Measurements from ENCODE around the gene COL9A3.

COL9A3 gene

GRCh38 chr20:62859721-62860120 lies 42.9 kb downstream of the COL9A3 start:
- H3K27ac ChIP-seq (ENCODE audit: low read length, poor library complexity, severe bottlenecking), result no peak overlapping the region
- 96% methylated on average over 9 of the region's 12 CpGs for WGBS

GRCh38 chr20:62860391-62860923 lies 43.6 kb downstream of the COL9A3 start:
- H3K14ac ChIP-seq (ENCODE audit: low read length in 2 of 2), result peak overlapping the region in 1 of 2 experiments; percentile 64
- peak overlapping the region in 1 of 2 experiments; percentile 83 for H3K23ac ChIP-seq (ENCODE audit: low read length in 2 of 2)
- no peak overlapping the region for H2BK5ac ChIP-seq (ENCODE audit: low read depth, low read length, poor library complexity, severe bottlenecking)
- H3K4me2 ChIP-seq (ENCODE audit: low read length, poor library complexity, severe bottlenecking), result peak overlapping the region; percentile 95
- peak overlapping the region; percentile 72 to 85 for H3K4me3 ChIP-seq (ENCODE audit: insufficient read depth in 1 of 2, low read depth in 1 of 2, low read length in 2 of 2)
- H3K27me3 ChIP-seq (ENCODE audit: control insufficient read depth in 1 of 2, insufficient read depth in 1 of 2, low read length in 2 of 2), result no peaks in the 10 kb centered on the region
- peaks cover 12 to 21% of the 10 kb centered on the region in 2 experiments for H3K36me3 ChIP-seq (ENCODE audit: control insufficient read depth in 1 of 2, insufficient read depth in 2 of 2, low read depth in 1 of 2, low read length in 2 of 2)
- peak overlapping the region; percentile 61 for H2BK120ac ChIP-seq (ENCODE audit: low read depth, low read length)
- H3K4me1 ChIP-seq (ENCODE audit: control insufficient read depth, insufficient read depth, low read depth, low read length), result peaks cover 27% of the 10 kb centered on the region
- H2BK15ac ChIP-seq (ENCODE audit: low read depth, poor library complexity, severe bottlenecking), result no peak overlapping the region
- no peak overlapping the region for H2AK5ac ChIP-seq (ENCODE audit: low read length, severe bottlenecking)
- no peak overlapping the region for H4K91ac ChIP-seq (ENCODE audit: low read length)
- H3K4ac ChIP-seq (ENCODE audit: low read depth in 1 of 2, low read length in 2 of 2), result peak overlapping the region in 1 of 2 experiments; percentile 44
- peak; percentile 52 for DNase-seq
- H3K18ac ChIP-seq (ENCODE audit: low read depth in 1 of 2, low read length in 2 of 2), result peak overlapping the region; percentile 21 to 73
- peak overlapping the region; percentile 70 for H3K9ac ChIP-seq (ENCODE audit: low read length)
- H4K8ac ChIP-seq (ENCODE audit: low read length), result peak overlapping the region; percentile 28
- H3K9me3 ChIP-seq (ENCODE audit: control insufficient read depth, low read length), result no peaks in the 10 kb centered on the region
- no peak overlapping the region for H3K27ac ChIP-seq (ENCODE audit: low read length, poor library complexity, severe bottlenecking)
- no peak overlapping the region for H2AFZ ChIP-seq (ENCODE audit: low read depth, low read length)
- H2BK12ac ChIP-seq (ENCODE audit: low read length in 2 of 2), result no peak overlapping the region
- H3K79me1 ChIP-seq (replicated peaks; ENCODE audit: low read length, poor library complexity, severe bottlenecking), result peaks cover 23% of the 10 kb centered on the region
- WGBS, result 11% methylated on average over 24 of the region's 24 CpGs

More at GRCh38 chr20:62859721-62860120, 42.9 kb downstream of the COL9A3 start:
- Histone ChIP-seq H3K9me3 (ENCODE audit: control insufficient read depth, low read length) (no peaks in the 10 kb centered on the region), H4K8ac (ENCODE audit: low read length) (no peak overlapping the region), H3K14ac (ENCODE audit: low read length in 2 of 2) (no peak overlapping the region), H3K4me3 (ENCODE audit: insufficient read depth in 1 of 2, low read depth in 1 of 2, low read length in 2 of 2) (peak overlapping the region in 1 of 2 experiments; percentile 72), H2AK5ac (ENCODE audit: low read length, severe bottlenecking) (no peak overlapping the region), H3K18ac (ENCODE audit: low read depth in 1 of 2, low read length in 2 of 2) (no peak overlapping the region), H3K27me3 (ENCODE audit: control insufficient read depth in 1 of 2, insufficient read depth in 1 of 2, low read length in 2 of 2) (no peaks in the 10 kb centered on the region), H3K79me1 (replicated peaks; ENCODE audit: low read length, poor library complexity, severe bottlenecking) (peaks cover 23% of the 10 kb centered on the region), H3K23ac (ENCODE audit: low read length in 2 of 2) (no peak overlapping the region), H2AFZ (ENCODE audit: low read depth, low read length) (no peak overlapping the region), H3K4me1 (ENCODE audit: control insufficient read depth, insufficient read depth, low read depth, low read length) (peaks cover 27% of the 10 kb centered on the region), H2BK15ac (ENCODE audit: low read depth, poor library complexity, severe bottlenecking) (no peak overlapping the region), H2BK5ac (ENCODE audit: low read depth, low read length, poor library complexity, severe bottlenecking) (no peak overlapping the region), H2BK12ac (ENCODE audit: low read length in 2 of 2) (no peak overlapping the region), H3K36me3 (ENCODE audit: control insufficient read depth in 1 of 2, insufficient read depth in 2 of 2, low read depth in 1 of 2, low read length in 2 of 2) (peaks cover 17 to 26% of the 10 kb centered on the region in 2 experiments), H3K9ac (ENCODE audit: low read length) (peak overlapping the region; percentile 70), H2BK120ac (ENCODE audit: low read depth, low read length) (no peak overlapping the region), H3K4me2 (ENCODE audit: low read length, poor library complexity, severe bottlenecking) (no peak overlapping the region), H4K91ac (ENCODE audit: low read length) (no peak overlapping the region), H3K4ac (ENCODE audit: low read depth in 1 of 2, low read length in 2 of 2) (no peak overlapping the region)
- no peak for DNase-seq

GRCh38 chr20:62860924-62861691 lies 44.3 kb downstream of the COL9A3 start:
- Histone ChIP-seq H3K4me3 (ENCODE audit: insufficient read depth in 1 of 2, low read depth in 1 of 2, low read length in 2 of 2) (peak overlapping the region; percentile 72 to 85), H2AK5ac (ENCODE audit: low read length, severe bottlenecking) (no peak overlapping the region), H3K9me3 (ENCODE audit: control insufficient read depth, low read length) (no peaks in the 10 kb centered on the region), H3K4me2 (ENCODE audit: low read length, poor library complexity, severe bottlenecking) (peak overlapping the region; percentile 95), H3K79me1 (replicated peaks; ENCODE audit: low read length, poor library complexity, severe bottlenecking) (peaks cover 21% of the 10 kb centered on the region), H3K14ac (ENCODE audit: low read length in 2 of 2) (peak overlapping the region in 1 of 2 experiments; percentile 68), H2BK5ac (ENCODE audit: low read depth, low read length, poor library complexity, severe bottlenecking) (no peak overlapping the region), H2AFZ (ENCODE audit: low read depth, low read length) (peak overlapping the region; percentile 30), H3K18ac (ENCODE audit: low read depth in 1 of 2, low read length in 2 of 2) (peak overlapping the region; percentile 94 to 98), H4K8ac (ENCODE audit: low read length) (peak overlapping the region; percentile 96), H4K91ac (ENCODE audit: low read length) (peak overlapping the region; percentile 92), H2BK15ac (ENCODE audit: low read depth, poor library complexity, severe bottlenecking) (peak overlapping the region; percentile 80), H2BK12ac (ENCODE audit: low read length in 2 of 2) (peak overlapping the region in 1 of 2 experiments; percentile 57), H3K36me3 (ENCODE audit: control insufficient read depth in 1 of 2, insufficient read depth in 2 of 2, low read depth in 1 of 2, low read length in 2 of 2) (peaks cover 11 to 16% of the 10 kb centered on the region in 2 experiments), H3K23ac (ENCODE audit: low read length in 2 of 2) (peak overlapping the region in 1 of 2 experiments; percentile 100), H2BK120ac (ENCODE audit: low read depth, low read length) (peak overlapping the region; percentile 61), H3K9ac (ENCODE audit: low read length) (peak overlapping the region; percentile 70), H3K27ac (ENCODE audit: low read length, poor library complexity, severe bottlenecking) (no peak overlapping the region), H3K4me1 (ENCODE audit: control insufficient read depth, insufficient read depth, low read depth, low read length) (peaks cover 27% of the 10 kb centered on the region), H3K27me3 (ENCODE audit: control insufficient read depth in 1 of 2, insufficient read depth in 1 of 2, low read length in 2 of 2) (no peaks in the 10 kb centered on the region), H3K4ac (ENCODE audit: low read depth in 1 of 2, low read length in 2 of 2) (peak overlapping the region in 1 of 2 experiments; percentile 89)
- WGBS, result under 1% methylated on average over 36 of the region's 129 CpGs
- peak; percentile 40 for DNase-seq

- Histone ChIP-seq H3K4me3 (ENCODE audit: insufficient read depth in 1 of 2, low read depth in 1 of 2, low read length in 2 of 2) (peak within 1 kb of the TSS; percentile 72 to 85), H3K14ac (ENCODE audit: low read length in 2 of 2) (peak within 1 kb of the TSS in 1 of 2 experiments; percentile 68), H2AK5ac (ENCODE audit: low read length, severe bottlenecking) (no peak within 1 kb of the TSS), H3K9ac (ENCODE audit: low read length) (peak within 1 kb of the TSS; percentile 70), H2BK5ac (ENCODE audit: low read depth, low read length, poor library complexity, severe bottlenecking) (peak within 1 kb of the TSS; percentile 31), H2BK15ac (ENCODE audit: low read depth, poor library complexity, severe bottlenecking) (peak within 1 kb of the TSS; percentile 80), H3K23ac (ENCODE audit: low read length in 2 of 2) (peak within 1 kb of the TSS in 1 of 2 experiments; percentile 100), H3K9me3 (ENCODE audit: control insufficient read depth, low read length) (no peaks in the 10 kb centered on the region), H2BK12ac (ENCODE audit: low read length in 2 of 2) (peak within 1 kb of the TSS; percentile 29 to 75), H3K4me2 (ENCODE audit: low read length, poor library complexity, severe bottlenecking) (peak within 1 kb of the TSS; percentile 95), H2AFZ (ENCODE audit: low read depth, low read length) (peak within 1 kb of the TSS; percentile 30), H4K8ac (ENCODE audit: low read length) (peak within 1 kb of the TSS; percentile 96), H3K4me1 (ENCODE audit: control insufficient read depth, insufficient read depth, low read depth, low read length) (peaks cover 25% of the 10 kb centered on the region), H3K79me1 (replicated peaks; ENCODE audit: low read length, poor library complexity, severe bottlenecking) (peaks cover 18% of the 10 kb centered on the region), H3K27ac (ENCODE audit: low read length, poor library complexity, severe bottlenecking) (no peak within 1 kb of the TSS), H3K36me3 (ENCODE audit: control insufficient read depth in 1 of 2, insufficient read depth in 2 of 2, low read depth in 1 of 2, low read length in 2 of 2) (peaks cover 8 to 13% of the 10 kb centered on the region in 2 experiments), H2BK120ac (ENCODE audit: low read depth, low read length) (peak within 1 kb of the TSS; percentile 61), H4K91ac (ENCODE audit: low read length) (peak within 1 kb of the TSS; percentile 92), H3K27me3 (ENCODE audit: control insufficient read depth in 1 of 2, insufficient read depth in 1 of 2, low read length in 2 of 2) (no peaks in the 10 kb centered on the region), H3K4ac (ENCODE audit: low read depth in 1 of 2, low read length in 2 of 2) (peak within 1 kb of the TSS in 1 of 2 experiments; percentile 89), H3K18ac (ENCODE audit: low read depth in 1 of 2, low read length in 2 of 2) (peak within 1 kb of the TSS; percentile 94 to 98)
- 22% methylated on average over 31 of the region's 70 CpGs for WGBS
- peak; percentile 77 for DNase-seq
Measured at GRCh38 chr20:62861726-62862336, 45.0 kb downstream of the COL9A3 start, which contains the start of gene TCFL5. TSS of gene TCFL5 (minus strand) at chr20:62861822. CDS start at chr20:62861670, 152 bp downstream.

All from mesenchymal stem cell (in vitro differentiated cells and primary cell).